A549 (cell line): ENCODE results near the gene SAPCD2. TPM values are rescaled to one million over a fixed set of nuclear protein-coding genes. Genes with fewer than 3 reads are reported as not detected.

Source experiments
- ATAC-seq, 2 experiments: fragments of 200-7000 bp in 1 of 2; fragments of >200 bp in 1 of 2; cut with Nextera tagmentation in 1 of 2; cut with Tn5 transposase in 1 of 2; 3 replicates each; pipeline versions ENCODE4 v1.8.0 to v1.9.1; 2018 to 2020; ENCODE audit warnings: mild to moderate bottlenecking in 1 of 2, moderate library complexity in 1 of 2
- CTCF ChIA-PET: fragments of 300-600 bp; sonication (Branson Sonifier 250); formaldehyde crosslinking; extraction: SDS; loops from one replicate; lab custom pipeline; 2021; ENCODE audit warnings: antibody characterized with exemption, inconsistent platforms; lab: Yijun Ruan, JAX
- POLR2A ChIA-PET: fragments of 350-600 bp; formaldehyde crosslinking; extraction: SDS; loops from one replicate; lab custom pipeline; 2021; ENCODE audit warnings: antibody characterized with exemption, inconsistent platforms; lab: Yijun Ruan, JAX
- DNase-seq, 2 experiments: peaks; one replicate each; pipeline versions ENCODE4 v3.0.0 to v3.0.0-alpha.2; 2011 to 2016; ENCODE audit warnings: low read depth in 1 of 2, low spot score in 1 of 2
- FAIRE-seq: peaks from 2 replicates; lab custom pipeline; 2011; peaks lifted over from hg19 to GRCh38; lab: Jason Lieb, UNC
- H3K27ac ChIP-seq, 2 experiments: fragments of >200 bp; sonication (Bioruptor Twin); formaldehyde crosslinking; 3 replicates each; pipeline ENCODE4 v1.5.1; 2016 to 2017
- H3K4me1 ChIP-seq: fragments of >200 bp; sonication (Bioruptor Twin); formaldehyde crosslinking; 3 replicates; pipeline ENCODE4 v1.6.1; 2016
- H3K4me2 ChIP-seq: fragments of >200 bp; sonication (Bioruptor Twin); formaldehyde crosslinking; 3 replicates; pipeline ENCODE4 v1.6.1; 2016
- H3K4me3 ChIP-seq: fragments of >200 bp; sonication (Bioruptor Twin); formaldehyde crosslinking; 3 replicates; pipeline ENCODE4 v1.5.1; 2016
- H3K9me3 ChIP-seq: fragments of >200 bp; sonication (Bioruptor Twin); formaldehyde crosslinking; 3 replicates; pipeline ENCODE4 v1.6.1; 2016
- HDAC2 ChIP-seq: fragments of 200-600 bp; sonication (generic); IDR thresholded peaks from 2 replicates; pipeline ENCODE4 v1.6.1; 2016
- HOXB13 ChIP-seq: fragments of 250-450 bp; sonication (Bioruptor Pico); IDR thresholded peaks from 2 replicates; pipeline ENCODE4 v1.5.0; 2020; ENCODE audit warnings: low read depth, mild to moderate bottlenecking, moderate library complexity
- JUN ChIP-seq, 2 experiments: fragments of >200 bp; sonication (Bioruptor Twin); formaldehyde crosslinking; IDR thresholded peaks; 2 replicates in 1 of 2; 3 replicates in 1 of 2; pipeline ENCODE4 v1.6.1; 2016 to 2017
- MAFK ChIP-seq: fragments of 450-650 bp; IDR thresholded peaks from 2 replicates; pipeline ENCODE4 v1.6.1; 2014; ENCODE audit not compliant: partially characterized antibody
- PHF8 ChIP-seq: fragments of 200-600 bp; sonication (generic); IDR thresholded peaks from 2 replicates; pipeline ENCODE4 v1.6.1; 2016; ENCODE audit warnings: low read depth, mild to moderate bottlenecking, antibody characterized with exemption, moderate library complexity, borderline replicate concordance
- POLR2A ChIP-seq: IDR thresholded peaks from 2 replicates; pipeline ENCODE4 v1.6.1; 2012; ENCODE audit warnings: mild to moderate bottlenecking, low read length
- RAD21 ChIP-seq, 2 experiments: fragments of >200 bp in 1 of 2; sonication (Bioruptor Twin) in 1 of 2; formaldehyde crosslinking in 1 of 2; IDR thresholded peaks in 1 of 2; conservative IDR thresholded peaks in 1 of 2; 2 replicates in 1 of 2; 3 replicates in 1 of 2; pipeline ENCODE4 v1.6.1; 2012 to 2018; ENCODE audit warnings: inconsistent platforms in 1 of 2
- RFX5 ChIP-seq: fragments of 450-650 bp; IDR thresholded peaks from 2 replicates; pipeline ENCODE4 v1.7.1; 2014; ENCODE audit warnings: antibody characterized with exemption, mild to moderate bottlenecking, moderate library complexity
- SMC3 ChIP-seq: fragments of >200 bp; sonication (Bioruptor Twin); formaldehyde crosslinking; IDR thresholded peaks from 3 replicates; pipeline ENCODE4 v1.6.1; 2018; ENCODE audit warnings: inconsistent platforms
- WGBS: methylation state at CpG from one replicate; pipeline ENCODE4 v1.1.6; 2017; ENCODE audit errors: missing lambda C conversion rate; 5-methylcytosine and 5-hydroxymethylcytosine counted together
- polyA plus RNA-seq, 4 experiments: library from polyadenylated mRNA; depleted of rRNA in 3 of 4; stranded (reverse); fragments of >200 nt; fragmentation: RNase III in 1 of 4; extraction: RNeasy Plus Mini Kit Qiagen cat#74134 plus additional on column Dnase treatment in 1 of 4; gene quantifications; 2 replicates in 3 of 4; 3 replicates in 1 of 4; pipeline ENCODE4 v1.2.3, GENCODE V29; 2011 to 2017
- TF ChIP-seq, protein P1 (sequence below): IDR thresholded peaks from 2 replicates; pipeline ENCODE4 v1.6.1; 2012
- TF ChIP-seq, protein P2 (sequence below): IDR thresholded peaks from 2 replicates; pipeline ENCODE4 v1.6.1; 2012; ENCODE audit warnings: low read depth, borderline replicate concordance
- TF ChIP-seq, protein P3 (sequence below): fragments of 200-600 bp; sonication (generic); IDR thresholded peaks from 2 replicates; pipeline ENCODE4 v1.6.1; 2016; ENCODE audit warnings: antibody characterized with exemption, mild to moderate bottlenecking, moderate library complexity
- TF ChIP-seq, protein P4 (sequence below): fragments of >200 bp; sonication (Bioruptor Twin); formaldehyde crosslinking; IDR thresholded peaks from 3 replicates; pipeline ENCODE4 v1.5.1; 2016
- TF ChIP-seq, protein P5 (sequence below): IDR thresholded peaks from 2 replicates; pipeline ENCODE4 v1.6.1; 2012

Gene SAPCD2
- polyA plus RNA-seq, 2 of the 4 experiments (the other 2 are of a cell fraction): 6.9 to 14.6 TPM

DNA sequence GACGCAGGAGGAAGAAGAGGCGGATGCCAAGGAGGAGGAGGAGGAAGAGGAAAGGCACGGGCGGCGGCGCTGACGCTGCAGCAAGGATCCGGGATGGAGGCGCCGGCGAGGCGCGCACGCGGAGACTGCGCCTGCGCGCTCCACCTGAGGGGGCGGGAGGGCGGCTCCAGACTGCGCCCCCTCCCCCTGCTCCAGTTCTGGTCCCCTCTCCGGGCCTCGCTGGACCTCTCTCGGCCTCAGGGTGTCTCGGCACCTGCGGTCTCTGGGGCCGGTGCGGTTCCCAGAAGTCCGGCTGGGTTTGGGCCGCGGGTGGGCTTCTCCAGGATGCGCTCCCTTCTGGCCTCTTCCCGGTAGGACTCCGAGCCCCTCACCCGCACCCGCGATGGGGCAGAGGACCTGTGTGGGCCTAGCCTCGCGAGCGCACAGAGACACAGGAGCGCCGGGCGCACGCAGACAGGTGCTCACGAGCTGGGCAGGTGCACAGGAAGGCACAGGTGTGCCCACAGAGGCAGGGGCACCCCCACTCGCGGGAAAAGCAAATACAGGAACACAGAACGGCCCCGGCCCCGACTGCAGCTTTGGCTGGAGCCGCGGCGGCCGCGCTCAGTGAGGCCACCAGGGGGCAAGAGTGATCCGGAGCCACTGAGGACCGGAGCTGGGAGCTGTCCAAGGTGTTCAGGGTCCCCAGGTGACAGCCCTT, 24.1 kb downstream of the SAPCD2 start, which contains the start of gene NPDC1:
Gene NPDC1 (minus strand): TSS at position 90 of the 700 bp plus-strand sequence. CDS start 188 bp downstream, outside the sequence.
- ChIA-PET CTCF (interaction anchor here (0.6 to 15.7 kb wide), 50 partner anchors 11 to 415 kb away, joined by 3 to 656 read pairs (median 4); partner anchors contain the start of genes AJM1, C8G, CLIC3 and FBXW5), POLR2A (interaction anchor here (0.8 to 1.4 kb wide), 7 partner anchors 17 to 194 kb away, joined by 3 to 7 read pairs (median 3); partner anchors contain the start of genes ABCA2, MAN1B1, SAPCD2 and TUBB4B)
- 2% methylated on average over 33 of the region's 57 CpGs for WGBS
- peak within 1 kb of the TSS; percentile 98 for H3K4me2 ChIP-seq
- H3K4me3 ChIP-seq: peak within 1 kb of the TSS; percentile 71
- peaks cover 15% of the 10 kb centered on the region for H3K4me1 ChIP-seq
- no peaks in the 10 kb centered on the region for H3K9me3 ChIP-seq
- peak; percentile 83 to 94 for DNase-seq
- peak within 1 kb of the TSS; percentile 77 to 92 for H3K27ac ChIP-seq
- FAIRE-seq: no peak
- ATAC-seq: peak; percentile 68 to 76
- TF ChIP-seq, protein P1, sequence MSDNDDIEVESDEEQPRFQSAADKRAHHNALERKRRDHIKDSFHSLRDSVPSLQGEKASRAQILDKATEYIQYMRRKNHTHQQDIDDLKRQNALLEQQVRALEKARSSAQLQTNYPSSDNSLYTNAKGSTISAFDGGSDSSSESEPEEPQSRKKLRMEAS: peak; percentile 50
- TF ChIP-seq, protein P2, sequence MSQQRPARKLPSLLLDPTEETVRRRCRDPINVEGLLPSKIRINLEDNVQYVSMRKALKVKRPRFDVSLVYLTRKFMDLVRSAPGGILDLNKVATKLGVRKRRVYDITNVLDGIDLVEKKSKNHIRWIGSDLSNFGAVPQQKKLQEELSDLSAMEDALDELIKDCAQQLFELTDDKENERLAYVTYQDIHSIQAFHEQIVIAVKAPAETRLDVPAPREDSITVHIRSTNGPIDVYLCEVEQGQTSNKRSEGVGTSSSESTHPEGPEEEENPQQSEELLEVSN: peak; percentile 67
- TF ChIP-seq POLR2A (peak; percentile 60), SMC3 (peak; percentile 84), JUN (IDR thresholded peaks at IDR 0.05) (peak in 1 of 2 experiments; percentile 13; a peak in 1 of 5 replicates), RAD21 (conservative IDR thresholded peaks at IDR 0.05 in 1 of 2, IDR thresholded peaks at IDR 0.05 in 1 of 2) (peak; percentile 71 to 77), MAFK (no peak), HDAC2 (no peak), RFX5 (0 out of 2 replicates have a peak, but pooled peaks have one; percentile 24), HOXB13 (peak; percentile 10; the same call in 1 of the 2 replicates), PHF8 (no peak; the same call in 1 of the 2 replicates)
- TF ChIP-seq, protein P3, sequence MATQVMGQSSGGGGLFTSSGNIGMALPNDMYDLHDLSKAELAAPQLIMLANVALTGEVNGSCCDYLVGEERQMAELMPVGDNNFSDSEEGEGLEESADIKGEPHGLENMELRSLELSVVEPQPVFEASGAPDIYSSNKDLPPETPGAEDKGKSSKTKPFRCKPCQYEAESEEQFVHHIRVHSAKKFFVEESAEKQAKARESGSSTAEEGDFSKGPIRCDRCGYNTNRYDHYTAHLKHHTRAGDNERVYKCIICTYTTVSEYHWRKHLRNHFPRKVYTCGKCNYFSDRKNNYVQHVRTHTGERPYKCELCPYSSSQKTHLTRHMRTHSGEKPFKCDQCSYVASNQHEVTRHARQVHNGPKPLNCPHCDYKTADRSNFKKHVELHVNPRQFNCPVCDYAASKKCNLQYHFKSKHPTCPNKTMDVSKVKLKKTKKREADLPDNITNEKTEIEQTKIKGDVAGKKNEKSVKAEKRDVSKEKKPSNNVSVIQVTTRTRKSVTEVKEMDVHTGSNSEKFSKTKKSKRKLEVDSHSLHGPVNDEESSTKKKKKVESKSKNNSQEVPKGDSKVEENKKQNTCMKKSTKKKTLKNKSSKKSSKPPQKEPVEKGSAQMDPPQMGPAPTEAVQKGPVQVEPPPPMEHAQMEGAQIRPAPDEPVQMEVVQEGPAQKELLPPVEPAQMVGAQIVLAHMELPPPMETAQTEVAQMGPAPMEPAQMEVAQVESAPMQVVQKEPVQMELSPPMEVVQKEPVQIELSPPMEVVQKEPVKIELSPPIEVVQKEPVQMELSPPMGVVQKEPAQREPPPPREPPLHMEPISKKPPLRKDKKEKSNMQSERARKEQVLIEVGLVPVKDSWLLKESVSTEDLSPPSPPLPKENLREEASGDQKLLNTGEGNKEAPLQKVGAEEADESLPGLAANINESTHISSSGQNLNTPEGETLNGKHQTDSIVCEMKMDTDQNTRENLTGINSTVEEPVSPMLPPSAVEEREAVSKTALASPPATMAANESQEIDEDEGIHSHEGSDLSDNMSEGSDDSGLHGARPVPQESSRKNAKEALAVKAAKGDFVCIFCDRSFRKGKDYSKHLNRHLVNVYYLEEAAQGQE: peak; percentile 95
- TF ChIP-seq, protein P4, sequence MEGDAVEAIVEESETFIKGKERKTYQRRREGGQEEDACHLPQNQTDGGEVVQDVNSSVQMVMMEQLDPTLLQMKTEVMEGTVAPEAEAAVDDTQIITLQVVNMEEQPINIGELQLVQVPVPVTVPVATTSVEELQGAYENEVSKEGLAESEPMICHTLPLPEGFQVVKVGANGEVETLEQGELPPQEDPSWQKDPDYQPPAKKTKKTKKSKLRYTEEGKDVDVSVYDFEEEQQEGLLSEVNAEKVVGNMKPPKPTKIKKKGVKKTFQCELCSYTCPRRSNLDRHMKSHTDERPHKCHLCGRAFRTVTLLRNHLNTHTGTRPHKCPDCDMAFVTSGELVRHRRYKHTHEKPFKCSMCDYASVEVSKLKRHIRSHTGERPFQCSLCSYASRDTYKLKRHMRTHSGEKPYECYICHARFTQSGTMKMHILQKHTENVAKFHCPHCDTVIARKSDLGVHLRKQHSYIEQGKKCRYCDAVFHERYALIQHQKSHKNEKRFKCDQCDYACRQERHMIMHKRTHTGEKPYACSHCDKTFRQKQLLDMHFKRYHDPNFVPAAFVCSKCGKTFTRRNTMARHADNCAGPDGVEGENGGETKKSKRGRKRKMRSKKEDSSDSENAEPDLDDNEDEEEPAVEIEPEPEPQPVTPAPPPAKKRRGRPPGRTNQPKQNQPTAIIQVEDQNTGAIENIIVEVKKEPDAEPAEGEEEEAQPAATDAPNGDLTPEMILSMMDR: peak; percentile 70
- TF ChIP-seq, protein P5, sequence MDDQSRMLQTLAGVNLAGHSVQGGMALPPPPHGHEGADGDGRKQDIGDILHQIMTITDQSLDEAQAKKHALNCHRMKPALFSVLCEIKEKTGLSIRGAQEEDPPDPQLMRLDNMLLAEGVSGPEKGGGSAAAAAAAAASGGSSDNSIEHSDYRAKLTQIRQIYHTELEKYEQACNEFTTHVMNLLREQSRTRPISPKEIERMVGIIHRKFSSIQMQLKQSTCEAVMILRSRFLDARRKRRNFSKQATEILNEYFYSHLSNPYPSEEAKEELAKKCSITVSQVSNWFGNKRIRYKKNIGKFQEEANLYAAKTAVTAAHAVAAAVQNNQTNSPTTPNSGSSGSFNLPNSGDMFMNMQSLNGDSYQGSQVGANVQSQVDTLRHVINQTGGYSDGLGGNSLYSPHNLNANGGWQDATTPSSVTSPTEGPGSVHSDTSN: no peak
- TF ChIP-seq, all 56 proteins: peak for 10

DNA sequence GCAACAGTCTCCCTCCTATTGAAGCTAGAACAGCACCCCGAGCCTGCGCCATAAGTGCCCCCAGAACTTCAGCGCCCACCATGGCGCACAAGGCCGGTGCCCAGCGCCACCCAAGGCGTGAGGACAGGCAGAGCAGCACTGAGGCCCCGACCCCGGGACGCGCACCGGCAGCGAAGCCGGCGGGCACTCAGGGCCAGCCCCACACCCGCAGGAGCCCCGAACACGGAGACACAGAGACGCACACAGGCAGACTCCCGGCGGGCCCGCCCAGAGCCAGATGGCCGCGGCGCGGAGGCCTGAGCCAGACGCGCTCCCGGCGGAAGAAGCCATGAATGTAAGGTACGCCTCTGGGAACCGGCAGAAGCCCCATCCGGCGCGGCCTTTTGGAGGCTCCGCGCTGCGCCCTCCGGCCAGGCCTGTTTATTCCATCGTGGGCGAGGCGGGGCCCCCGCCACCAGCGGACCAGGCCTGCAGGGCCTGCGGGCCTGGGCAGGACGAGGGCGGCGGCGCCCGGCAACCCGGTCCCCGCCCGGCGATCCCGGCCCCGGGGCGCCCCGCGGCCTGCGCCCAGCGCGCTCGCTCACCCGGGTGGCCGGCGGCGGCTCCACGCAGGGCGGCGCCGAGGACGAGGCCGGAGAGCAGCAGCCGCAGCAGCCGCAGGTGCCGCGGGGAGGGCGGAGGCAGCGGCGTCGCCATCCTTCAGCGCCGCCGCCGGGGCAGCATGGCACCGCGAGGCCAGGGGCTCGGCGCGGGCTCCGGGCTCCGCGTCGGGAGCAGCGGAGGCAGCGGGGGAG, 24.9 kb downstream of the SAPCD2 start:
- CTCF ChIA-PET: interaction anchor here (0.9 to 15.7 kb wide), 18 partner anchors 10 to 257 kb away, joined by 3 to 656 read pairs (median 6); partner anchors contain the start of genes ABCA2, C8G, FBXW5 and RNF224
- DNase-seq (no peak), FAIRE-seq (no peak), ATAC-seq (peak; percentile 19 to 31)
- Histone ChIP-seq H3K4me2 (peak overlapping the region; percentile 98), H3K4me1 (peaks cover 15% of the 10 kb centered on the region), H3K4me3 (peak overlapping the region; percentile 71), H3K27ac (peak overlapping the region; percentile 77 to 92), H3K9me3 (no peaks in the 10 kb centered on the region)
- POLR2A ChIA-PET: interaction anchor here (1.2 kb wide), 1 partner anchor 25 kb away, joined by 4 read pairs; the partner anchor contains the start of gene SAPCD2
- TF ChIP-seq JUN (IDR thresholded peaks at IDR 0.05): peak in 1 of 2 experiments; percentile 49; a peak in 1 of 5 replicates
- no peak for TF ChIP-seq RAD21 (conservative IDR thresholded peaks at IDR 0.05 in 1 of 2, IDR thresholded peaks at IDR 0.05 in 1 of 2)
- WGBS: 13% methylated on average over 30 of the region's 96 CpGs
